Muscle layer of colon (tissue), 2 donors: ENCODE results near the gene EIF1AD.
A peak's percentile ranks its signal among the peaks of the same experiment; 100 is the strongest.
"Not testable (repeated sequence)": the region's sequence is repeated elsewhere in the genome, so short reads cannot be mapped to it uniquely, and the experiment has no call there.

Experiments used
- H3K27ac ChIP-seq: one replicate; pipeline ENCODE4 v1.7.0; 2013; ENCODE audit warnings: low read depth, mild to moderate bottlenecking, low read length, moderate library complexity
- H3K27me3 ChIP-seq, 2 donors: one replicate each; pipeline ENCODE4 v1.7.0; 2013; ENCODE audit warnings: low read length in 2 of 2, mild to moderate bottlenecking in 2 of 2; ENCODE audit not compliant: insufficient read depth in 2 of 2, control insufficient read depth in 1 of 2
- H3K36me3 ChIP-seq: one replicate; pipeline ENCODE4 v1.7.0; 2013; ENCODE audit warnings: mild to moderate bottlenecking, low read length; ENCODE audit not compliant: insufficient read depth
- H3K4me1 ChIP-seq: one replicate; pipeline ENCODE4 v1.7.0; 2013; ENCODE audit warnings: mild to moderate bottlenecking, low read length; ENCODE audit not compliant: insufficient read depth
- H3K4me3 ChIP-seq, 2 donors: one replicate each; pipeline ENCODE4 v1.7.0; 2013; ENCODE audit warnings: low read length in 2 of 2, low read depth in 1 of 2, mild to moderate bottlenecking in 1 of 2, moderate library complexity in 1 of 2
- H3K9ac ChIP-seq: one replicate; pipeline ENCODE4 v1.7.0; 2013; ENCODE audit warnings: low read length
- H3K9me3 ChIP-seq: one replicate; pipeline ENCODE4 v1.7.0; 2013; ENCODE audit warnings: mild to moderate bottlenecking, low read length
- donor health status: abdominal sarcoma.
- donor health status: Adenocarcinoma of cecum.

Gene EIF1AD

GRCh38 chr11:65961267-65962140 is 40.5 kb downstream of the EIF1AD start, which contains the start of gene SART1:
SART1 (plus strand) TSS chr11:65961734; CDS start chr11:65961781, 47 bp downstream.
- peaks cover 29% of the 10 kb centered on the region for H3K36me3 ChIP-seq
- H3K9me3 ChIP-seq: no peaks in the 10 kb centered on the region
- H3K4me3 ChIP-seq: peak within 1 kb of the TSS; percentile 88 to 93

GRCh38 chr11:65960824-65961266 is 41.1 kb downstream of the EIF1AD start:
- H3K27ac ChIP-seq: peak overlapping the region; percentile 100
- peaks cover 22% of the 10 kb centered on the region for H3K36me3 ChIP-seq
- peaks cover 0 to 4% of the 10 kb centered on the region in 2 donors for H3K27me3 ChIP-seq
- peak overlapping the region; percentile 87 for H3K9ac ChIP-seq
- H3K9me3 ChIP-seq: no peaks in the 10 kb centered on the region
- H3K4me3 ChIP-seq: peak overlapping the region; percentile 88 to 93
- H3K4me1 ChIP-seq: peaks cover 24% of the 10 kb centered on the region

More at GRCh38 chr11:65961267-65962140, 40.5 kb downstream of the EIF1AD start, which contains the start of gene SART1:
- H3K27ac ChIP-seq: peak within 1 kb of the TSS; percentile 100
- H3K27me3 ChIP-seq: peaks cover 0 to 4% of the 10 kb centered on the region in 2 donors
- peak within 1 kb of the TSS; percentile 87 for H3K9ac ChIP-seq
- peaks cover 24% of the 10 kb centered on the region for H3K4me1 ChIP-seq

DNA sequence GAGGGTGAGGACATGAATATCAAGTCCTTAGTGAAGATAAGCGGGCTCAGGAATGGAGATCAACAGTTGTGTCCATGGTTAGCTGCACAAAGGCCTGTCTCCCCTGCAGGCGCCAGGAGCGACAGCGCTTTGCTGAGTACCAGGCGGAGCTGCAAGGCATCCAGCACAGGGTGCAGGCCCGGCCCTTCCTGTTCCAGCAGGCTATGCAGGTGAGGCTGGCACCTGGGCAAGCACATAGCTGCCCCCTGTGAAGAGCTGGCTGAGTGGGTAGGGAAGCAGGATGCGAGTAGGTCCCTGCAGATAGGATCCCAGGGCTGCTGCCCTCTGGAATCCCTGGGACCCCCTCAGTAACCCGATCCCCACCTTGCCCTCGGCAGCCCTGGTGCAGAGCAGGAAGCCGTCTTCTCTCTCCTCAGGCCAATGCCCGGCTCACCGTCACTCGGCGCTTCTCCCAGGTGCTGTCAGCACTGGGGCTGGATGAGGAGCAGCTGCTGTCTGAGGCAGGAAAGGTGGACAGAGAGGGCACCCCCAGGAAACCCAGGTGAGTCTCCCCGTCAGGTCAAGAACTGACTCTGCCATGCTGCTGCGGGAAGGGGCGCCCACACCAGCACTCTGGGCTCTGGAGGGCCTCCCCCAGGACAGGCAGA is 43.1 kb downstream of the EIF1AD start:
- H3K9ac ChIP-seq: no peak overlapping the region
- no peak overlapping the region for H3K27ac ChIP-seq
- H3K4me1 ChIP-seq: peaks cover 18% of the 10 kb centered on the region
- no peak overlapping the region for H3K4me3 ChIP-seq
- H3K36me3 ChIP-seq: peaks cover 2% of the 10 kb centered on the region
- H3K27me3 ChIP-seq: peaks cover 0 to 9% of the 10 kb centered on the region in 2 donors
- H3K9me3 ChIP-seq: no peaks in the 10 kb centered on the region

- Histone ChIP-seq H3K4me3 (no peak overlapping the region), H3K9me3 (no peaks in the 10 kb centered on the region), H3K36me3 (no peaks in the 10 kb centered on the region), H3K4me1 (peaks cover 12% of the 10 kb centered on the region), H3K9ac (no peak overlapping the region), H3K27me3 (peaks cover 0 to 9% of the 10 kb centered on the region in 2 donors), H3K27ac (no peak overlapping the region)
Observed at GRCh38 chr11:65958291-65958690, 43.7 kb downstream of the EIF1AD start.

DNA sequence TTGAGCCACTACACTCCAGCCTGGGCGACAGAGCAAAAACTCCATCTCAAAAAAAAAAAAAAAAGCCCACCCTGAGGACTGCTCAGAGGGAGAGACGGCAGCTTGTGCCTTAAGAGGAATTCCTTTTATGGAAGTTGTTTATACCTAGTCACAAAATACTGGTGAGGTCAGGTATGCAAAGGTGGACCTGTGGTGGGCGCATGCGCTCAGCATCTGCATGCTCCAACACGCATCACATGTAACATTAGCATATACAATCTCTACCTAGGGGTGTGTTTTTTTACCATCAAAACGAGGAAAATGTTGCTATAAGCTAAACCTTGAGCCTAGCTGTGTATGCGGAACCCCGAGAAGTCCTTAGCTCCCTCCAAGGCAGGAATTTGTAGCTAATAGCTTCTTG is 47.2 kb downstream of the EIF1AD start:
- H3K27me3 ChIP-seq: peaks cover 0 to 9% of the 10 kb centered on the region in 2 donors
- H3K27ac ChIP-seq: no peak overlapping the region
- no peak overlapping the region for H3K4me3 ChIP-seq
- H3K36me3 ChIP-seq: no peaks in the 10 kb centered on the region
- H3K4me1 ChIP-seq: no peaks in the 10 kb centered on the region
- H3K9ac ChIP-seq: no peak overlapping the region
- no peaks in the 10 kb centered on the region for H3K9me3 ChIP-seq

- H3K9me3 ChIP-seq: no peaks in the 10 kb centered on the region
- no peaks in the 10 kb centered on the region for H3K36me3 ChIP-seq
- H3K9ac ChIP-seq: no peak overlapping the region
- H3K4me3 ChIP-seq: no peak overlapping the region
- no peaks in the 10 kb centered on the region for H3K4me1 ChIP-seq
- H3K27ac ChIP-seq: no peak overlapping the region
- peaks cover 0 to 9% of the 10 kb centered on the region in 2 donors for H3K27me3 ChIP-seq
Observed at GRCh38 chr11:65953471-65953870, 48.5 kb downstream of the EIF1AD start.

- no peaks in the 10 kb centered on the region for H3K4me1 ChIP-seq
- no peak overlapping the region for H3K9ac ChIP-seq
- H3K9me3 ChIP-seq: no peaks in the 10 kb centered on the region
- H3K36me3 ChIP-seq: no peaks in the 10 kb centered on the region
- H3K4me3 ChIP-seq: no peak overlapping the region
- H3K27me3 ChIP-seq: peaks cover 0 to 5% of the 10 kb centered on the region in 2 donors
- no peak overlapping the region for H3K27ac ChIP-seq
Observed at GRCh38 chr11:65952052-65952521, 49.9 kb downstream of the EIF1AD start.

DNA sequence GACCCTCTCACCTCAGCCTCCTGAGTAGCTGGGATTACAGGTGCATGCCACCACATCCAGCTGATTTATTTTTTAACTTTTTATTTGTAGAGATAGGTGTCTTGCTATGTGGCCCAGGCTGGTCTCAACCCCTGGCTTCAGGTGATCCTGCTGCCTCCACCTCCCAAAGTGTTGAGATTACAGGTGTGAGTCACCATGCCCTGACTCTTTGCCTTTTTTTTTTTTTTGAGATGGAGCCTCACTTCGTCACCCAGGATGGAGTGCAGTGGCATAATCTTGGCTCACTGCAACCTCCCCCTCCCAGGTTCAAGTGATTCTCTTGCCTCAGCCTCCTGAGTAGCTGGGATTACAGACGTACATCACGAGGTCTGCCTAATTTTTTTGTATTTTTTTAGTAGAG is 50.3 kb downstream of the EIF1AD start:
- H3K36me3 ChIP-seq, H3K4me1 ChIP-seq, H3K9ac ChIP-seq, H3K27ac ChIP-seq, H3K27me3 ChIP-seq, H3K9me3 ChIP-seq, H3K4me3 ChIP-seq: not testable (repeated sequence)

GRCh38 chr11:65950711-65951110 is 51.2 kb downstream of the EIF1AD start:
- H3K9ac ChIP-seq, H3K27me3 ChIP-seq, H3K36me3 ChIP-seq, H3K4me1 ChIP-seq, H3K9me3 ChIP-seq, H3K4me3 ChIP-seq, H3K27ac ChIP-seq: not testable (repeated sequence)

DNA sequence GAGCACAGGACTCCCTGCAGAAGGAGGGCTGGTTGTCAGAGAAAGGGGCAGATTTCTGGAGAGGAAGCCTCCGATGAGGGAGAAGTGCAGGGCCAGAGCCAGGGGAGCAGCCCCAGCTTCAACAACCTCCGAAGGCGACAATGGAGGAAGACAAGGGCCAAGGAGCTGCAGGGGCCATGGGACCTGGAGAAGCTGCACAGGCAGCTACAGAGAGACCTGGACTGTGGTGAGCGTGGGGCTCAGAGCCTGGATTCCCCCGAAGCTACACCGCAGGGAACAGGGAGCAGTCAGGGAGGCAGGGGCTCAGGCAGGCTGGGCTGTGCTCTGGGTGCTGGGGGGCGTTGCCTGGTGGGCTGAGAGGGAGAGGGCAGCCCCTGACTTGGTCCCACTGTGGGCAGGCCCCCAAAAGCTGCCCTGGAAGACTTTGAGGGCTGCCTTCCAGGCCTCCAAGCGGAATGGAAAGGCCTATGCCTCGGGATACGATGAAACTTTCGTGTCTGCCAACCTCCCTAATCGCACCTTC is 54.3 kb downstream of the EIF1AD start:
- Histone ChIP-seq H3K36me3 (no peaks in the 10 kb centered on the region), H3K9me3 (no peaks in the 10 kb centered on the region), H3K27me3 (peaks cover 0 to 4% of the 10 kb centered on the region in 2 donors), H3K4me3 (no peak overlapping the region), H3K4me1 (no peaks in the 10 kb centered on the region), H3K27ac (no peak overlapping the region), H3K9ac (no peak overlapping the region)

DNA sequence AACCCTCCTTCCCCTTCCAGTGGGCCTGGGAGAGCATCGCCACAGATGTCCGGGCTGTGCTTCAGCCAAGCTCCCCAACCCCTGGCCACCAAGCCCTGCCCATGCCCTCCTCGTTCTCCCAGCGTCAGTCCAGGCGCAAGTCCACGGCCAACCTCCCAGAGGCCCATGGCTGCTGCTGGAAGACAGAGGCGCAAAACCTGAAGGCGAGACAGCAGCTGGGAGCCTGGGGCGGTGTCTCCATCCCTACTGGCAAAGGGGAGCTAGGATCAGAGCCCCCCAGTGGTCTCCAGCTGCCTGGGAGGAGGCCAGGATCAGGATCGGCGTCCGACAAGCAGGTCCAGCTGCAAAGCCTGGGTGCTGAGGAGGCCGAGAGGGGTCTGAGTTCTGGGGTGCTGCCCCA is 54.8 kb downstream of the EIF1AD start:
- Histone ChIP-seq H3K27me3 (peaks cover 0 to 4% of the 10 kb centered on the region in 2 donors), H3K27ac (no peak overlapping the region), H3K36me3 (no peaks in the 10 kb centered on the region), H3K9me3 (no peaks in the 10 kb centered on the region), H3K4me1 (no peaks in the 10 kb centered on the region), H3K9ac (no peak overlapping the region), H3K4me3 (no peak overlapping the region)
